ENCODE measurements around the gene ADH1B.

DNA sequence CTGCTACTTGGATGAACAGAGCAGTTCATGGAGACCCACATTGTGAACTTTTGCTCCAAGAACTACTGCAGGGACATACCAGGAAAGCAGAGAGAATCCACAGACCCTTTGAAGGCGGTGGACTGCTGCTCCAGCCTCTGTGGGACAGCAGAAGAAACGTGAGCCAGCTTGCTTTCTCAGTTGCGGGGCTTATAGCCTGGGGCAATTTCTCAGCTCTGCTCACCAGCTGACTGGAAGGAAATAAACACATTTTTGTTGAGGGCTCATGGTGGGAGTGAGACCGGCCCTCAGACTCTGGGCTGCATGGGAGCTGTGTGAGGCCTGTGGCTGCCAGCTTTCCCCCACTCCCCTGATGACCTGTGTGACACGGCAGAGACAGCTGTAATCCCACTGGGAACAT, 27.8 kb downstream of the ADH1B start:
- TF ChIP-seq, protein P1, sequence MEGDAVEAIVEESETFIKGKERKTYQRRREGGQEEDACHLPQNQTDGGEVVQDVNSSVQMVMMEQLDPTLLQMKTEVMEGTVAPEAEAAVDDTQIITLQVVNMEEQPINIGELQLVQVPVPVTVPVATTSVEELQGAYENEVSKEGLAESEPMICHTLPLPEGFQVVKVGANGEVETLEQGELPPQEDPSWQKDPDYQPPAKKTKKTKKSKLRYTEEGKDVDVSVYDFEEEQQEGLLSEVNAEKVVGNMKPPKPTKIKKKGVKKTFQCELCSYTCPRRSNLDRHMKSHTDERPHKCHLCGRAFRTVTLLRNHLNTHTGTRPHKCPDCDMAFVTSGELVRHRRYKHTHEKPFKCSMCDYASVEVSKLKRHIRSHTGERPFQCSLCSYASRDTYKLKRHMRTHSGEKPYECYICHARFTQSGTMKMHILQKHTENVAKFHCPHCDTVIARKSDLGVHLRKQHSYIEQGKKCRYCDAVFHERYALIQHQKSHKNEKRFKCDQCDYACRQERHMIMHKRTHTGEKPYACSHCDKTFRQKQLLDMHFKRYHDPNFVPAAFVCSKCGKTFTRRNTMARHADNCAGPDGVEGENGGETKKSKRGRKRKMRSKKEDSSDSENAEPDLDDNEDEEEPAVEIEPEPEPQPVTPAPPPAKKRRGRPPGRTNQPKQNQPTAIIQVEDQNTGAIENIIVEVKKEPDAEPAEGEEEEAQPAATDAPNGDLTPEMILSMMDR (IDR thresholded peaks at IDR 0.05; ENCODE audit: low read depth, low read length): no peak
- TF ChIP-seq EZH2phosphoT487 (IDR thresholded peaks at IDR 0.05; ENCODE audit: low read depth): no peak

Data from OCI-LY3 (cell line).